Activated gamma-delta T cell treated with Interleukin-2 at 50 U/mL for 16 hours (primary cell): Measurements from ENCODE around the gene AGPAT3.
A peak's percentile ranks its signal among the peaks of the same experiment; 100 is the strongest.

Source experiments
- DNase-seq: peaks from one replicate; pipeline ENCODE4 v3.0.0-alpha.2; 2020

Gene AGPAT3

GRCh38 chr21:43865540-43866259 is 677 bp downstream of the AGPAT3 start:
- DNase-seq, result peak; percentile 41

DNA sequence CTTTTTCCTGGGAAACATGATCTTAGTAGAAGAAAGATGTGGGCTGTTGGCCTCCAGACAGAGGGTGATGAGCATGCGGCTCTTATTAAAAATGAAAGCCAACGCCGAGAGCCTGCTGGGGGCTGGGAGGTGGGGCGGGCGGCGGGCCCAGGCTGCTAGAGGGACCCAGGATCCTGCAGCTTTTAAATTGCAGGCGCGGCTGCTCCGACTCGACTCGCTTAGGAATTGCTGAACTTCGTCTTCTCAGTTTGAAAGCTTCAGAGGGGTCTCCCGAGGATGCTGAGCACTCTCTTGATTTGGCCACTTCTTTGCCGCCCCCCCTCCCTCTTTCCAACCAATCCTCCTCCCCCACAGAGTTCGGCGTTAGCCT is 1.2 kb downstream of the AGPAT3 start:
- DNase-seq, result peak; percentile 24

DNA sequence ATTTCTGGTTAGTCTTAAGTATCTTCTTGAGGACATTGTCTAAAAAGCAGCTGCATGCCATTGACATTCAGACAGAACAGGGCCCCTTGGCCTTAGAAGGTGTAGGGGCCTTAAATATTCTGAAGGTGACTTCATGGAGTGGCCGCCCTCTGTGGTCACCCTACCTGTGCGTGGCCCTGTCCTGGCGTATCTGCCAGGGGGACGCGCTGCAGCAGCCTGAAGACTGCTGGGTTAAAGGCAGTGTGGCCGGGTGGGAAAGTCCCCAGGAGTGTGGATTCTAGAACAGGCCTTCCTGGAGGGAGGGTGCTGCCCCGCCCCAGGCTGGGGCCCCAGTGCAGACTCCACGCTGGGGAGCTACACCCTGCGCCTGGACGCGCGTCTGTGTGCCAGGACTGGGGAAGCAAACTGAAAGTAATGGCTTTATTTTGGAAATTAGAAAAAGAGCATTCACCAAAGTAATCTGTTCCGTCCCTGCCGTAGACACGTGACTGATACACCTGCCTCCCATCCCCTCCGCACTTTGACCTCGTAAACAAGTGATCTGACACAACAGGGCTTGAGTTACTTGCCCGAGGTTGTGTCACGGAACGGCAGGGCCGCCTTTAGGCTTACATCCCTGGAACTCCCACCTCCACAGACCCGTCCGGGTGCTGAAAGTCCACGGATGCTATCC is 1.8 kb downstream of the AGPAT3 start:
- DNase-seq, result no peak

GRCh38 chr21:43867332-43867703 is 2.3 kb downstream of the AGPAT3 start:
- DNase-seq, result no peak

GRCh38 chr21:43867948-43868347 is 2.9 kb downstream of the AGPAT3 start:
- DNase-seq, result no peak

- no peak for DNase-seq
Measured at GRCh38 chr21:43868461-43868860, 3.4 kb downstream of the AGPAT3 start.

GRCh38 chr21:43869486-43870325 is 4.7 kb downstream of the AGPAT3 start:
- no peak for DNase-seq

DNA sequence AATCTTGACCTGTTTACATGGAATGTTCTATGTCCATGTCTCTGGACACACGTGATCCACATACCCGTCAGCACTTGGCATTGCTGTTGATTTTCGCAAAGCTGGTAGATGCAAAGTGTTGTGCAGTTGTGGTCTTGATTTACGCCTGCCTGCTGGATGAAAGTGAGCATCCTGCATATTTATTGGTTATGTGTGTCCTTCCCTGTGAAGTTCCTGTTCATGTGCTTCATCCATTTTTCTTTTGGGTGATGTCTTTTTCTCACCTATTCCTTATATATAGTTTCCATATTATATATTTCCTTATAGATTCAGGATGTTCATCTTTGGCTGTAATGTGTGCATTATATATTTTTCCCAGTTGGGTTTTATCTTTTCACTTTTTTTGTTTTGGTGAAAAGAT is 6.5 kb downstream of the AGPAT3 start:
- no peak for DNase-seq

DNA sequence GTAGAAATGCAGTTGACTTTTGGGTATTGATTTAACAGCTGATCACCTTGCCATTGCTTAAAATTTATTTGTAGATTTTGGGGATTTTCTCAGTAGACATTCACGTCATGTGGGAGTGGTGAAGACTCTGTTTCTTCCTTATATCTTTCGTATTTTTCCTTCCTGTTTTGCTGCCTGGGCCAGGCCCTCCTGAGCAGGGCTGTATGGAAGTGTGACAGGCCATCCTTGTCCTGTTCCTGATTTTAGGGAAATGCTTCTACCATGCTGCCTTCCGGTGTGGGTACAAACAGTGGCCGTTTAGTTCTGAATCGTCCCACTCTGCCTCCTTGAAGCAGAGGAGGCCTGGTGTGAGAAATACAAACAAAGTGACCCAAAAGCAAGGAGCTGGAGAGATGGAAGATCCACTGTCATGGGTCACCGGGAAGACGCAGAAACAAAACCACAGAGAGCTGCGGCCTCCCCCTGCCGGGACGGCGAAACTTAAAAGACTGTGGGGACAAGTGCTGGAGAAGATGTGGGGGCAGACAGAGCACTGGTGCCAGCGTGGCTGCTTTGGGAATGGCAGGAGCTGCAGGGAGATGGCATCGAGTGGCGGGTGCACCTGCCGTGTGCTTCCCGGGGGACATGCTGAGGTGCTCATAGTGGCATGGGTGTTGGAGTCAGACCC is 7.6 kb downstream of the AGPAT3 start:
- DNase-seq, result no peak

- DNase-seq, result no peak
Measured at GRCh38 chr21:43873673-43874072, 8.7 kb downstream of the AGPAT3 start.

- DNase-seq, result no peak
Measured at GRCh38 chr21:43874085-43874805, 9.2 kb downstream of the AGPAT3 start.

DNA sequence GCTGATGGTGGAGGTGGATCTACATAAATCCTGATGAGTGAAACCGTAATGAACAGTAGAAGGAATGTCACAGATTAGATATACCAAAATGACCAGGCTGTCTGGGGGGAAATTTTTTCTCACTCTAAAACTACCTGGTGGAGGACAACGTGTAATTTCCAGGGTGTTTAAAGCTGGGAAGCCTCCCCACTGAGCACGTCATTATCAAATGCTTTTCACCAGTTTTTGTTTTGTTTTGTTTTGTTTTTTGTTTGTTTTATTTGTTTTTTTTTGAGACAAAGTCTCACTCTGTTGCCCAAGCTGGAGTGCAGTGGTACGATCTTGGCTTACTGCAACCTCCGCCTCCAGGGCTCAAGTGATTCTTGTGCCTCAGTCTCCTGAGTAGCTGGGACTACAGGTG is 11.6 kb downstream of the AGPAT3 start:
- no peak for DNase-seq

- no peak for DNase-seq
Measured at GRCh38 chr21:43877936-43878575, 13.0 kb downstream of the AGPAT3 start.

- no peak for DNase-seq
Measured at GRCh38 chr21:43879348-43880110, 14.5 kb downstream of the AGPAT3 start.

GRCh38 chr21:43880111-43880985 is 15.3 kb downstream of the AGPAT3 start:
- DNase-seq, result no peak

DNA sequence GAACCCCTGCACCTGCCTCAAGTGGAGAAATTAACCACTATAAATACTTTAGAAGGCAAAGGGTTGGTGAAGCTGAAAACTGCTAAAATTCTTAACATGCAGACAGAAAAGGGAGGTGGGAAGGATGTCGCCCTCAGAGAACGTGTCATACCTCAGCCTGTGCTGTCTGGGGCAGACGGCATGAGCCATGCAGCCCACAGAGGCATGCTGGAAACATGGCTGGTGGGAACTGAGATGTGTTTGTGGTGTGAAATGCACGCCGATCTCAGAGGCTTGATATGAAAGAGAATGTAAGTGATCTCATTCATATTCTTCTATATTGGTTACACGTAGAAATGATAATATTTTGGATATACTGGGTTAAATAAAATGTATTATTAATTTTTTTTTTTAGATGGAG is 16.3 kb downstream of the AGPAT3 start:
- no peak for DNase-seq

GRCh38 chr21:43881935-43882334 is 16.9 kb downstream of the AGPAT3 start:
- DNase-seq, result no peak

DNA sequence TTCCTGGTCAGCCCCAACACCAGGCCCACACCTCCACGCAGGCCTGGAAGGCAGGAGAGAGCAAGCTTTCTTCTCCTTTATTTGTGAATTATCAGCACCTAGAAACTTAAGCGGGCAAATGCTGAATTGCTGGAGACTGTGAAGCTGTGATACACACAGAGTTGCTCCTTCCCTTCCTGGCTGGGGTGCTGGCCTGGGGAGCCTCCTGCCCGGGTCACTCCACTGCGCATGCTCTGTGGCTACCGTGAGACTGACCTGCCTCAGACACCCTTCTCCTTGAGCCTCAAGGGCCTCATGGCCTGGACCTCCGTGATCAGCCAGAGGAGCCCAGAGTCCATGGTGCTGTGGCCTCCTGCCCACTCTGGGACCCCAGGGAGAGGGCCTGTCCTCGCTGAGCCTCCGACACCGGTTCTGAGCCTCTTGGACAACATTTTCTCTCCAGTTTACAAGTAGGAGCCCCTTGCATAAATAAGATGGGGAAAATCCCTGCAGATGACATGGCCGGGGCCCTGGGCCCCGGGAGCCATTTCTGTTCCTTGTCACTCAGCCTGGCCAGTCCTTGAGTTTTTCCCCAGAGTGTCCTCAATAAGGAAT is 18.0 kb downstream of the AGPAT3 start:
- DNase-seq, result no peak

- DNase-seq, result no peak
Measured at GRCh38 chr21:43884012-43884860, 19.2 kb downstream of the AGPAT3 start.
